Skin epidermis (tissue), 12 donors: ENCODE measurements around the gene CEP41.

Experiments
- H3K27ac ChIP-seq, 21 experiments: fragments of 200-600 bp; sonication (generic) in 11 of 21; one replicate each; pipeline ENCODE4 v1.5.0; 2020; ENCODE audit warnings: mild to moderate bottlenecking in 3 of 21, inconsistent platforms in 2 of 21, moderate library complexity in 2 of 21
- H3K4me3 ChIP-seq, 7 experiments: fragments of 200-600 bp; sonication (generic) in 2 of 7; one replicate each; pipeline ENCODE4 v1.5.0; 2020; ENCODE audit warnings: inconsistent platforms in 2 of 7, mild to moderate bottlenecking in 2 of 7, moderate library complexity in 1 of 7

The CEP41 gene, protein sequence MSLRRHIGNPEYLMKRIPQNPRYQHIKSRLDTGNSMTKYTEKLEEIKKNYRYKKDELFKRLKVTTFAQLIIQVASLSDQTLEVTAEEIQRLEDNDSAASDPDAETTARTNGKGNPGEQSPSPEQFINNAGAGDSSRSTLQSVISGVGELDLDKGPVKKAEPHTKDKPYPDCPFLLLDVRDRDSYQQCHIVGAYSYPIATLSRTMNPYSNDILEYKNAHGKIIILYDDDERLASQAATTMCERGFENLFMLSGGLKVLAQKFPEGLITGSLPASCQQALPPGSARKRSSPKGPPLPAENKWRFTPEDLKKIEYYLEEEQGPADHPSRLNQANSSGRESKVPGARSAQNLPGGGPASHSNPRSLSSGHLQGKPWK

DNA sequence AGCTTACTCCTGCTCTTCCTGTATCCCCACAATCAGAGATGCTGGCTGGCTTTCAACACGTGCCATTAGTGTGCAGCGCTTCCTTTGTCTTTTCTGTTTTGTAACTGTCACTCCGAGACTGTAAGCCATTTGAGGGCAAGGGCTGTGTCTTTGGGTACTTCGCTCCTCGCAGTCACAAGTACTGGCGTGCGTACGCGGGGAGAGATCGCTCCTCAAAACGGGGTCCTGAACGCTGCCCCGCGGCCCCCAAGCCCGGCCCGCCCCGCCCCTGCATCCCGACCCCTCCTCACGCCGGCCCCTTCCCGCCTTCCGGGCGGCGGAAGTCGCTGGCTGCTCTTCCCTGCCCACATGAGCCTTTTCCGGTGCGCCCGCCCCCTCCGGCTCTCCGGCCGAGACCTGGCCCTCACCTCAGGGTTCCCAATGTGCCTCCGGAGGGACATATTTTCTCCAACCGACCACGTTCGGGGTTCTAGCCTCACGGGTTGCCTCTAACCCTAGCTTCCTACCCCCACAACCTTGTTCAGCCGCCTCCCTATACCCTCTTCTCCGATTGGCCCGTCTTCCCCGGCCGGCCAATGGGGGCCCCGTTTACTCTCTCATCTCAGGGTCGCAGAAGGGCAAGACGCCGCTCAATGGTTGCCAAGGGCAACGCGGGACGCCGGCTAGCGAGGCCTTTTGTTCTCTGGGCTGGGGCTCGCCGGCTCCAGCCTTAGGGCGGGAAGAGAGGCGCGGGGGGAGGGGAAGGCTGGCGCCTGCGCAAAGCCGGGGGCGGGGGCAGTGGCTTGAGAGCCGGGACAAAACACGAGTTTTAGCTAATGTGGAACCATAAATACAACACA is at the start of gene CEP41:
TSS of gene CEP41 (minus strand) at position 490 of the 839 bp plus-strand sequence. CDS start at position 440, 50 bp downstream.
- Histone ChIP-seq H3K4me3 (peak within 1 kb of the TSS; percentile 42 to 87 (median 68)), H3K27ac (peak within 1 kb of the TSS; percentile 33 to 95 (median 86))

DNA sequence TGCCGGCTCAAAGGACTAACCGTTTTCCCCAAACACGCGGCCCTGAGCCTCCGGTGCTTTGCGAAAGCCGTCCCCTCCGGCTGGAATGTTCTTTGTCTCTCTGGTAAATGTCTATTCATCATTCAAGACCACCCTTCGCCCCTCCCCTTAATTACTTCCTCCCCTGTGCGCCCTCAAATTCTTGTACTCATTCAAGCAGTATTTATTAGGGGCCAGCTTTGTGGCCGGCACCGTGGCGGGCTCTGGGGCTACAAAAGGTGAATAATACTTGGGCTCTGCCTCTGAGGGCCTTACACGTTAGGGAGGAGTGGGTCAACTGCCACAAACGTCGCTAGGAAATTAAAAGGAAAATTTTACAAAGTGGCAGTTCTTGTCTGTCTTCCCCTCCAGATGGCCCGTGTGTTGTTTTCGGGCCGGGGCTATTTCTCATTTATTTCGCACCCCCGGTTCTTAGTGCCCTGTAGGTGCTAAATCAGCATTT is 49.5 kb upstream of the CEP41 start:
- no peak overlapping the region for H3K27ac ChIP-seq

DNA sequence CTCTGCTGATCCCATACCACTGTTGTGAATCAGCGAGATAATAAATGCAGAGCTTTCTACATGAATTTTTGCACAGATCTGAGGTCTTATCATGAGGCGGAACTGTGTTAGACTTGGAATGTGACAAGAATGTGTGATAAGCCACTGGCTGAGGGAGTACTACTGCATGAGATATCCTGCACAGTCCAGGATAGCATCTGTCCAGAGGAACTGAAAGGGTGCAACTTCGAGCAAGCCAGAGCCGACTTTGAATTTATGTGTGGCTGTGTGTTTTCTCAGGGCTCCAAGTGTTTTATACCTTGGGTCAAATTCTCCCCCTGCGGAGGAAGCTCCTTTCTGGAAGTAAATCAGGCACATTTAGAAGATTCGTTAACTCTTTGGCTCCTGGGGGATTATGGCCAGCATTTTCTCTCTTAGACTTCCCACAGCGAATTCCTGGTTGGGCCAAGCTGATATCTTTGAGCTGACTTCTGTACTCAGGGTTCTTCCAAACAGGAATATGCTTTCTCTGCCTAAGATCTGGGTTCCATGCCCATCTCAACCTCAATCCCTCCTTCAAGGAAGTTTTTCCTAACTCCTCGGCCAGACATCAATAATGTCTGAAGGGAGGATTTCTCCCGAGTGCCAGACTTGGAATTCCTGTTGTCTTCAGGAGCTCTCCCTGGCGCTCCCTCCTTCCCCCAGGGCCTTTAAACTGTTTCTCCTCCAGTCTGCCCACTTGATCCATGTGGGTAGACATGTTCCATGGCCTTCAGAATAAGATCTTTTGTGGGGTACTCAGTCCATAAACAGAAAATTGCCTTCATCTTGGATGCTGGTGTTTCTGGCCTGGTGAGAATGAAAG is 48.5 kb upstream of the CEP41 start:
- Histone ChIP-seq H3K4me3 (no peak overlapping the region), H3K27ac (no peak overlapping the region)

More for the DNA sequence above, 49.5 kb upstream of the CEP41 start:
- H3K4me3 ChIP-seq: no peak overlapping the region

DNA sequence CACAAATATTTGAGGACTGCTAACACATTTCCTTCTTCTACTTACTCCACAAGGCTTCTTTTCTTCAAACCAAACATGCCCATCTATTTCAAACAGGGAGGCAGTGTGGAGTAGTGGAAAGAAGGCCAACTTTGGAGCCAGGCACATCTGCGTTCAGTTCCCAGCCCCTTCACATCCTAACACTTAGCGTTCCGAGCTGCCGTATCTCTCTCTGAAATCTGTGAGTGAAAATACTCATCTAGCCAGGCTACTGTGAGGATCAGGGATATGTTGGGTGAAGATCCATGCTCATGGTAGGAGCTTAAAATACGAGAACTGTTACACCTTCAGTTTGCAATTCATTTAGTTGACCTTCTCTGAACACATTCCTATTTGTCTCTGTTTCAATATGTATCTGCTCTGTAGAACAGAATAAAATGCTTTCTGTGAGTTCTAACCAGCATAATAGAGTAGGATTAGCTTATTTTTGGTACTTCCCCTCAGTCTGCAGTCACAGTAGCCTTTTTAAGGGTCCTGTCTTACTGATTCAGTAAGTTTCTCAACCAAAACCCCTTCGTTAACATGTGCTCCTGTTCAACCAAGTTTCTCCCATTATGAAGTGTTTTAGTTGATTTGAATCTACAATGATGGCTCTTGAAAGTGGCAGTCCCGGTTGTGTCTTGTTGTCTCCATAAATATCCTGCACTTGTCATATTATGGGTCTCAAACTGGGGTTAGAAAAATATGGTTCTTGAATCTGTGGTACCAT is 47.8 kb upstream of the CEP41 start:
- H3K27ac ChIP-seq: no peak overlapping the region
- no peak overlapping the region for H3K4me3 ChIP-seq

DNA sequence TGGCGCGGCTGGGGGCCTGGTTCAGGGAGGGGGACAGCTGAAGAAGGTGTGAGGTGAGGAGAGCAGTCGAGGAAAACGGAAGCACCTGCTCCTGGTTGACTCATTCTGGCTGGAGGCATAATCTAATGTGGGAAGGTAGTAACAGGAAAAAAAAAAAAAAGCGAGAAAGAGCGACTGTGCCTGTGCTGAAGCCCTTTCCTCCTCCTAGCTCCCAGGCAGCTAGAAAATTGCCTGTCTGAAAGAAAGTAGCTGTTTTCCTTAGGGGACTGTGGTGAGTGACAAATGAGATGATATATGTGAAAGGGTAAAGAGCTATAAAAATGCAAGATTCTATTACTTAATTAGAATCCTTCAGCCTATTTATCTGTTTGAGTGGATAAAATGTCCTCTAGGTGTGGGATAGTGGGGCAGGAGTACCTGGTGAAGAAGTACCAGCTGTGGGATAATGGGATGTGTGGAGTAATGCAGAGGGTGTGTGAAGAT is 46.2 kb upstream of the CEP41 start:
- H3K27ac ChIP-seq: peak overlapping the region in 1 of 21 experiments; percentile 57

DNA sequence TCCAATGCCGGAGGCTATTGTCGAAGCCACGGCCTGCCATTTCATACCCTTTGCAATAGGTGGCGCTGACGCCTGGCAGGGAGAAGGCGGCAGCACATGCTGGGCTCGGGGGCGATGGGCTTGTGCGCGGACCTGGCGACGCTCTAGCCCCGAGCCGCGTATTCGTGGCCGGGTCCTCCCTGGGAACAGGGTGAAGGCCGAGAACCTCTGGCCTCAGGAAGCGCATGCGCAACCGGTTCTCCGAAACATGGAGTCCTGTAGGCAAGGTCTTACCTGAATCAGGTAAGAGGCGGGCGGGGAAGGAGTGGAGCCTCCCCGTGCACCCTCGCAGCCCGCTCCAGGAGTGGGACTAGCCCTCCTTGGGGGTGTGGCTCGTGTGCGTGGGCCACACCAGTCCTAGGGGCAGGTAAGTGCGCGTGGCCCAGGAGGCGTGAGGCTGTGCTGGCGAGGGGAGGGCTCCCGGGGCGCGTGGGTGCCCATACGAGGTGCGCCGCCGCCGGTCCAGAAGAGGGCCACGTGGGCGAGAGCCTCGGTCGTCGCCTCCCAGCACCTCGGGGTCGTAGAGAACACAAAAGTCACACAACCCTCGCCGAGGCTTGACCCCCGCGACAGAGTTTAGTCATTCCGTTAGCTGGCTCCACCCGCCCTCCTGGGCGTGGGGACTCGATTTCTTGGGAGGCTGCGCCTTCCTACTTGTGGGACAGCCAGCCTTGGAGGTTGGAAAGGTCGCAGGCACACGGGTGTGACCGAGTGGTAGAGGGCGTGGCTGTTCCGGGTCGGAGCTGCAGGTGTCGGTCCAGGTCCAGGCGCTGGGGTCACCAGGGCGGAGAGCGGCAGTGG is 45.5 kb upstream of the CEP41 start:
- H3K27ac ChIP-seq: peak overlapping the region in 7 of 21 experiments; percentile 1 to 57 (median 29)
- peak overlapping the region; percentile 8 to 49 (median 38) for H3K4me3 ChIP-seq

More for the DNA sequence above, 46.2 kb upstream of the CEP41 start:
- peak overlapping the region; percentile 8 to 49 (median 38) for H3K4me3 ChIP-seq

DNA sequence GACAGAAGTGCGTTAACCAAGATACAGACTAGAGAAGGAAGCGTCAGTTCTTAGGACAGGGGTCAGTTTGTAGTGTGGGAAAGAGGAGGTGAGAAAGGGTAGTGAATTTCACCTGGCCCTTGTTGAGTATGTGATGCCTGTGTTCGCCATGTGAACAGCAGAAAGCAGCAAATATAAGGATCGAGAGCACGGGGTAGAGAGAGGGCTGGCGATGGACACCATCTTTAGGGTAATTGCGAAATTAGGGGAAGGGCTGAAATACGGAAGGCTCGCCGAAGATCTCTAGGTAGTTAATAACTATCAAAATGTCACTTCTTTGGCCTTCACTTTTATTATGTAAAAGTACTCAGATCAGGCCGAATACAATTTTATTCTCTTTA is 44.9 kb upstream of the CEP41 start:
- peak overlapping the region in 2 of 21 experiments; percentile 21 to 57 for H3K27ac ChIP-seq

DNA sequence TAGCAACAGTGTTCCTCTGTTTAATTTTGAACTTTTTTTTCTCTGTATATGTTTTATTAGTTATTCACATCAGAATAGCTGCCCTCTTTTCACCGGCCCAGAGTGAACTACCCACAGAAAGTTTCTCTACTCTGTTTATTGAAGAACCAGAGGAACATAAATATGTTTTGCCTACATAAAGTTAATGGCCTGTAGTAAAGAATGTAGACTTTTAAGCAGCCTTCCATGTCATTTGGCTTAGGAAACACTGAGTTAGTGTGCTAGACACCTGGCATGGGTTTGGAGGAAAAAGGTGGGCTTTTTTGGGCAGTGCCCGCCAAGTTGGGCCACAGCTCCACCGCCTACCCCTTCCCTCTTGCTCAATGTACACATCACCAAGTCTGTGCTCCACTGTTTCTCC is 42.2 kb upstream of the CEP41 start:
- Histone ChIP-seq H3K27ac (no peak overlapping the region), H3K4me3 (no peak overlapping the region)

More for the DNA sequence above, 44.9 kb upstream of the CEP41 start:
- peak overlapping the region; percentile 8 to 49 (median 38) for H3K4me3 ChIP-seq

DNA sequence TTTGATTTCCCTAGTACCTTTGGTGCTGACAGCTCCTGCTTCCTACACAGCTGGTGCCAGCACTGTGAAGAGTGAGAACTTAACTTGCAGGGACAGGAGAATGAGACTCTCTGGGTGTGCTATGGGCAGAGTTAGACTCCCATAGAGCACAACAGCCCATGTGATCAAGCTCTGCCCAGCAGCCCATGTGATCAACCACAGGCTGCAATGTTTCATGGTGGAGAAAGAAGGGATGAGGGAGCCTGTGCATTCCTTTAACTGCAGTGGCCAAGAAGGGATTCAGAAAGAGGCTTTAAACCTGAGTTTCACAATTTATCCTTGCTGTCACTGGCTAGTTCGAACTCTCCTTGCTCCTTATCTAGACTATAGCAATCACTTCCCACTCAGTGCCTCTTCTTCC is 41.1 kb upstream of the CEP41 start:
- H3K27ac ChIP-seq: no peak overlapping the region

DNA sequence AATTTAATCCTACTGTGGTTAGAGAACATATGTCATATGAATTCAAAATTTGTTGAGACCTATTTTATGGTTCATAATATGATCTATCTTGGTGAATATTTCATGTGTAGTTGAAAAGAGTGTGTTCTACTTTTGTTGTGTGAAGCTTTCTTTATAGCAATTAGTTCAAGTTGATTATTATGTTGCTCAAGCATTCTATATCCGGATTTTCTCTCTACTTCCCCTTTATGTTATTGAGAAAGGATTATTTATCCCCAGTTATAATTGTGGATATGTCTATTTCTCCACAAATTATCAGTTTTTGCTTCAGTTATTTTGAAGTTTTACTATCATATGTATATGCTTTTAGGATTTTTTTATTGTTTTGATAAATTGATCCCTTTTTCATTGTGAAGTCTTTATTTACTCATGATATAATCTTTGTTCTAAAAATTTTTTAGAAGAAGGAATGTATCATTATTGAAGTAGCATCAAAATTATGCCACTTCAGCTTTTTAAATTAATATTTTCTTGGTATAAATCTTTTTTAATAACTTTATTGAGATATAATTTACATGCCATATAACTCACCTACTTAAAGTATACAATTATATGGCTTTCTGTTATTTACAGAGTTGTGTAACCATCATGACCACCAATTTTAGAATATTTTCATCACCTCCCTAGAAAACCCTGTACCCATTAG is 39.0 kb upstream of the CEP41 start:
- no peak overlapping the region for H3K4me3 ChIP-seq
- H3K27ac ChIP-seq: no peak overlapping the region

More for the DNA sequence above, 41.1 kb upstream of the CEP41 start:
- H3K4me3 ChIP-seq: no peak overlapping the region

DNA sequence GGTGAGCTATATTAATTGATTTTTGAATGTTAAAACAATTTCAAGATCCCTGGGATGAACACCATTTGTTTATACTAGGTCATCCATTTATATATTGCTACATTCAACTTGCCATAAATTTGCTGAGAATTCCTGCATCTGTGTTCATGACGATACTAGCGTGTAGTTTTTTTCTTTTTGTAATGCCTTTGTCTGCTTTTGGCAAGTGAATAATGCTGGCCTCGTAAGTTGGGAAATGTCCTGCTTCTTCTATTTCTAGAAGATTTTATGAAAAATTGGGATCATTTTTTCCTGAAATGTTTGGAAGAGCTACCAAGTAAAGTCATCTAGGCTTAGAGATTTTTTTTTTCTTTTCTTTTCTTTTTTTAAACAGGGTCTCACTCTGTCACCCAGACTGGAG is 38.2 kb upstream of the CEP41 start:
- Histone ChIP-seq H3K27ac (no peak overlapping the region), H3K4me3 (no peak overlapping the region)

DNA sequence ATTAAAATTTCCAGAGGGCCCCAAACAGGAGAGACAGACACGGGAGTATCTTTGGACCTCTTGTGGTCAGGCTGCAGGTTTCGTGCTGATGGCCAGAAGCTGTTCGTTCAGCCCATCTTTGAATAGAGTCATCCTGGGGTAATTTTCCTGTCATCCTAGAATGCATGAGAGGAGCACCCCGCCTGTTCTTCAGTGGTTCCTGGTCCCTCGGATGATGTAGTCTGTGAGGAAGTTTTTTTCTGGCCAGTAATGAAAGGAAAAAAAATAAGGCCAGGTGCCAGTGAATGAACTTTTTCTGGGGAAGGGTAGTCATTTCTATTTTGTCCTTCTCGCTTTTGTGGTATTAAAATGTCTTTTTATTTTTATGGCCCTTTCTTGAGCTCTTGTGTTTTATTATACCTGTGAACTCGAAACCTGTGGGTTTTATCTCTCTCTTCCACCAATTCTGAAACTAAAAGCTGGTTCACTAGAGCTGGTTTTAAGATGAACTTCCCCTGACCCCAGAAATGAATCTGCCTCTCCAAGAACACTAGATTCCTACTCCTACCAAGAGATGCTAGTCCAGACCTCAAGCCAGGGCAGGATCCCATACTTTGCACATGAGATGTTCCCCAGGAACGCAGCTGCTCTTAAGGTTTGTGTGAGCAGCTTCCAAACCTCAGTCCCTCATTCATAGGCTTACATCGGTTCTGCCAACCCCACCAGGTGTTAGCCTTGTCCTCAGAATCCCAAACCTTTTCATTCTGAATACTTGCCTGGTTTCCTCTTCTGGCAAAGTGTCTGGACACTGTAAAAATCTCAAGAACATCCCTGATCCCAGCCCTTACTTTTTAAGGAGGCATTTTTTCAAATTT is 35.7 kb upstream of the CEP41 start:
- Histone ChIP-seq H3K4me3 (no peak overlapping the region), H3K27ac (no peak overlapping the region)

DNA sequence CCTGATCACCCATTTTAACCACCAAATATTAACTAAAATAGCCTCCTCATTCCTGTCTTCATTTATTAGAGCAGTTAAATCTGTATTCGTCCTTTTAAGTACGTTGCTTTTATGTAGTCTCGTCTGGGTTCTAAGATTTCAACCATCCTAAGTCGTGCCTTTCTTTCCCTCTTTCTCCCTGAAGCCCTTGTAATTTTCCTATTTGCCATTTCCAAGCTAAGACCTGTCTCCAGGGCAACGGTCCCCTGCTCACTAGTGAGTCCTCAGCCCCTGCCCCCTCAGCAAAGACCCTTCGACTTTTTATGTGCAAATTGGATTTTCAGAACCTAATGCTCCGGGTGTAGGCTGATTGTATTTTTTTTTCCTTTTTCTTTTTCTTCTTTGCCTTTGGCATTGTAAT is 35.0 kb upstream of the CEP41 start:
- no peak overlapping the region for H3K27ac ChIP-seq
- H3K4me3 ChIP-seq: no peak overlapping the region

DNA sequence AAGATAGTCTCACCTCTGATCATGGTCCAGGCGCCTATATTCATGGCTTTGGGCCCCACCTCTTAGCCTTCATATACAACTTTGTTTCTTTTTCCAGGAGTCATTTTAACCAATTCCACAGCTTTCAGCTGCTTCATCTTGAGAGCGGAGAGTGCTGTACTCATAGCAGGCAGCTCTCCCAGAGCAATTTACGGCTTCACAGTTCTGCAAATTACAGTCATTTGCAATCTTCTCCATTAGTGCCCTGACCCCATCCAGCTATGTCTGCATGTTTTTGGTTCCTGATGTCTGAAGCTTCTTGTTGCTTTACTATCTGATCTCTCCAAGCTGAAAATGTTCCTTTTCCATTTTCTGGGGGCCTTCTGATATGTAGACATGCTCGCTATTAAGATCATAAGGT is 33.1 kb upstream of the CEP41 start:
- H3K27ac ChIP-seq: peak overlapping the region in 1 of 21 experiments; percentile 42

DNA sequence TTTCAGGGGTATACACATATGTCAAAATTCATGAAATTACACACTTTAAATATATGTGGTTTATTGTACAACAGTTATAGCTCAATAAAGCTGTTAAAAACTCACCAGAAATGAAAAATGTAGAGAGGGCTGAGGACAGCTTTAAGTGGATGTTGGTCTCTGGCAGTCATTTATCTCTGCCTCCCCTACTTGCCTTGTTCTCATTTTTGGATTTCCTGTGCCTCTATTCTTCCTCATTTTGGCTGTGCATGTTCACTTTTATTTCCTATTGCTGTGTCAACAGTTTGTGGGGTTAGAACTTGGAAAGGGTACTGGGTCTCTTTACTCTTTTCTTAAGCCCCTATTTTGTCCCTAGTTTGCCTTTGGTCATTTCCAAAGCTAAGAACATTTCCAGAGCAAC is 32.5 kb upstream of the CEP41 start:
- H3K4me3 ChIP-seq: no peak overlapping the region
- no peak overlapping the region for H3K27ac ChIP-seq

More for the DNA sequence above, 33.1 kb upstream of the CEP41 start:
- H3K4me3 ChIP-seq: no peak overlapping the region

DNA sequence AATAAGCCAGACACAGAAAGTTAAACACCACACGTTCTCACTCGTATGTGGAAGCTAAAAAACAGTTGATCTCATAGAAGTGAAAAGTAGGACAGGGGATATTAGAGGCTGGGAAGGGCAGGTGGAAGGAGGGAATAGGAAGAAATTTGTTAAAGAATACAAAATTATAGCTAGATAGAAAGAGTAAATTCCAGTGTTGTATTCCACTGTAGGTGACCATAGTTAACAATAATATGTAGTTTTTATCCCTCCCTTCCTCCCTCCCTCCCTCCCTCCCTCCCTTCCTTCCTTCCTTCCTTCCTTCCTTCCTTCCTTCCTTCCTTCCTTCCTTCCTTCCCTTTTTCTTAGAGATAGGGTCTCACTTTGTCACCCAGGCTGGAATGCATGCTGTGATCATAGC is 31.2 kb upstream of the CEP41 start:
- no peak overlapping the region for H3K4me3 ChIP-seq
- no peak overlapping the region for H3K27ac ChIP-seq
